ENCODE measurements around the gene PAPPA. TPM values are rescaled to one million over a fixed set of nuclear protein-coding genes. Genes with fewer than 3 reads are reported as not detected.

The PAPPA gene
- total RNA-seq, 1 experiment from 2014 or later, result 0.17 TPM

- Histone ChIP-seq H3K9me3 (ENCODE audit: control insufficient read depth, low read depth, low read length) (no peaks in the 10 kb centered on the region), H3K23me2 (ENCODE audit: insufficient read length, low read depth, low read length, poor library complexity, severe bottlenecking) (no peaks in the 10 kb centered on the region), H3K79me1 (ENCODE audit: insufficient read depth, low read depth, low read length, poor library complexity, severe bottlenecking) (no peaks in the 10 kb centered on the region), H2BK15ac (ENCODE audit: low read depth, low read length) (no peak overlapping the region), H4K5ac (ENCODE audit: insufficient read length, low read depth, low read length) (no peak overlapping the region), H3K4me1 (ENCODE audit: insufficient read depth, low read length) (no peaks in the 10 kb centered on the region), H3K14ac (ENCODE audit: insufficient read depth, low read length) (no peak overlapping the region), H2BK20ac (ENCODE audit: low read depth, low read length, poor library complexity, severe bottlenecking) (no peak overlapping the region), H3K18ac (ENCODE audit: insufficient read length, low read depth, low read length) (no peak overlapping the region), H3K27ac (ENCODE audit: insufficient read length, low read depth, low read length) (no peak overlapping the region), H2AK5ac (ENCODE audit: insufficient read length, low read length) (no peak overlapping the region), H3K9ac (ENCODE audit: extremely low read depth, insufficient read length, low read length) (no peak overlapping the region), H3T11ph (ENCODE audit: low read length) (no peak overlapping the region), H2AFZ (ENCODE audit: low read length) (no peak overlapping the region), H3K4me2 (ENCODE audit: insufficient read depth, insufficient read length, low read length) (no peak overlapping the region), H3K23ac (ENCODE audit: insufficient read length, low read depth, low read length) (no peak overlapping the region), H2BK5ac (ENCODE audit: insufficient read length, low read length) (no peak overlapping the region), H3K56ac (ENCODE audit: insufficient read length, low read depth, low read length) (no peak overlapping the region), H2BK12ac (ENCODE audit: insufficient read length, low read depth, low read length) (no peak overlapping the region), H3K27me3 (ENCODE audit: insufficient read depth, low read length) (no peaks in the 10 kb centered on the region), H2BK120ac (ENCODE audit: low read depth, low read length, poor library complexity, severe bottlenecking) (no peak overlapping the region), H4K20me1 (ENCODE audit: control insufficient read depth, insufficient read depth, insufficient read length) (no peaks in the 10 kb centered on the region), H3K4ac (ENCODE audit: low read depth, low read length) (no peak overlapping the region), H4K91ac (ENCODE audit: insufficient read length, low read depth, low read length) (no peak overlapping the region), H3K79me2 (ENCODE audit: insufficient read depth, low read length) (no peaks in the 10 kb centered on the region), H4K8ac (replicated peaks; ENCODE audit: insufficient read length, low read depth, low read length) (no peak overlapping the region)
- Mint-ChIP-seq H3K4me3 (no peak overlapping the region), H3K9me3 (no peaks in the 10 kb centered on the region), H3K36me3 (ENCODE audit: insufficient read depth in 1 of 3, low read depth in 3 of 3) (no peaks in the 10 kb centered on the region), H3K4me1 (0 out of 4 replicates have a peak, but pooled peaks cover 0 to 3% of the 10 kb centered on the region in 2 experiments), H3K27me3 (ENCODE audit: low read depth) (peaks cover 18% of the 10 kb centered on the region), H3K27ac (no peak overlapping the region)
- no peak for TF ChIP-seq CTCF (conservative IDR thresholded peaks at IDR 0.05)
- DNase-seq, result no peak
- no CpG with 5 or more reads among the region's 2 CpGs for WGBS (ENCODE audit: extremely low coverage, insufficient read length, low lambda C conversion rate)
These were observed 18.6 kb downstream of the PAPPA start for GRCh38 chr9:116172216-116172615.

Data from H9 (cell line).